Chondrocyte (in vitro differentiated cells): ENCODE data around the gene SEC16B. TPM values are rescaled to one million over a fixed set of nuclear protein-coding genes. Genes with fewer than 3 reads are reported as not detected.

Experiments used
- DNase-seq: peaks from one replicate; pipeline ENCODE4 v3.0.0; 2021; ENCODE audit warnings: mixed read lengths, low spot score
- H3K27ac Mint-ChIP-seq: one replicate; pipeline ENCODE4 v1.8.0; 2021; ENCODE audit warnings: mild to moderate bottlenecking, moderate library complexity, mixed read lengths; ENCODE audit not compliant: unreplicated experiment
- H3K27me3 Mint-ChIP-seq: 2 replicates; pipeline ENCODE4 v1.8.0; 2021; ENCODE audit warnings: low read depth, mixed read lengths
- H3K36me3 Mint-ChIP-seq: 2 replicates; pipeline ENCODE4 v1.8.0; 2021; ENCODE audit warnings: low read depth, mixed read lengths
- H3K4me1 Mint-ChIP-seq: 2 replicates; pipeline ENCODE4 v1.8.0; 2021; ENCODE audit warnings: low read depth, mild to moderate bottlenecking, mixed read lengths
- H3K4me3 Mint-ChIP-seq: one replicate; pipeline ENCODE4 v1.8.0; 2021; ENCODE audit warnings: mild to moderate bottlenecking, moderate library complexity, mixed read lengths; ENCODE audit not compliant: unreplicated experiment
- H3K9me3 Mint-ChIP-seq: 2 replicates; pipeline ENCODE4 v1.8.0; 2021; ENCODE audit warnings: low read depth, mixed read lengths
- CTCF ChIP-seq: fragments of 200-600 bp; sonication (generic); IDR thresholded peaks from 2 replicates; pipeline ENCODE4 v1.5.0; 2021; ENCODE audit warnings: antibody characterized with exemption, mild to moderate bottlenecking, moderate library complexity
- total RNA-seq: library from RNA; stranded (reverse); gene quantifications from 3 replicates; pipeline ENCODE4 v1.2.1, GENCODE V29; 2021

The SEC16B gene
- total RNA-seq, 1 donor from 2014 or later: 3.6 TPM

DNA sequence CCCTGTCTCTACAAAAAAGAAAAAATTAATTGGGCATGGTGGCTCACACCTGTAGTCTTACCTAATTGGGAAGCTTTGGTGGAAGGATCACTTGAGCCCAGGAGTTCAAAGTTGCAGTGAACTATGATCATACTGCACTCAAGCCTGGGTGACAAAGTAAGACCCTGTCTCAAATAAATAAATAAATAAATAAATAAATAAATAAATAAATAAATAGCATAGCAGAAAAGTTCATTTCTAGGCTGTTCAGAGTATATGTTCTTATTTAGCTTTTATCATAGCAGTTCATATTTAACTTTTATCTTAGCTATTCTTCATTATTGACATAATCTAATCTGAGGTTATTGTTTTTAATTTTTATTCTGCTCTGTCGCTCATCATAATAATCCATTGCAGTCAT lies 8.7 kb upstream of the SEC16B start:
- no peak overlapping the region for H3K4me3 Mint-ChIP-seq
- H3K9me3 Mint-ChIP-seq: peaks cover 2% of the 10 kb centered on the region
- no peak overlapping the region for H3K27ac Mint-ChIP-seq
- H3K36me3 Mint-ChIP-seq: peaks cover 8% of the 10 kb centered on the region
- no peaks in the 10 kb centered on the region for H3K27me3 Mint-ChIP-seq
- H3K4me1 Mint-ChIP-seq: peaks cover 28% of the 10 kb centered on the region
- DNase-seq: no peak
- no peak for TF ChIP-seq CTCF

DNA sequence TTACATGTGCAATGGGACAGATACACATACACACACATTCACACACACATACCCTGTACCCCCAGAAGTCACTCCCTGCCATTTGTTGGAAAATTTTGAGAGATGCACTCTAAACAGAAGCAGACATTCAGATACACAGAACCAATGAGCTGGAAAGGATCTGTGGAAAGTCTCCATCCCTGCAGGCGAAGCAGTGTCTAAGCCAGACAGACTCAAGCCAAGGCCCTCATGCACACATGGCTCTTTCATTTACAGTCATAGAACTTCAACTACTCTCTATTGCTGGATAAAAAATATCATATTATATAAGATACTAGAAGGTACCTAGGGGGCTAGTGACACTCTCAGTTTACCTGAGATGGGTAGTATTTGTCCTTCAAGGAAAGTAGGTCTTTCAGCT lies 7.3 kb upstream of the SEC16B start:
- H3K36me3 Mint-ChIP-seq: peaks cover 8% of the 10 kb centered on the region
- H3K4me1 Mint-ChIP-seq: peaks cover 21% of the 10 kb centered on the region
- no peak overlapping the region for H3K27ac Mint-ChIP-seq
- peaks cover 2% of the 10 kb centered on the region for H3K9me3 Mint-ChIP-seq
- DNase-seq: no peak
- TF ChIP-seq CTCF: no peak
- H3K27me3 Mint-ChIP-seq: no peaks in the 10 kb centered on the region
- H3K4me3 Mint-ChIP-seq: no peak overlapping the region

- no peak overlapping the region for H3K27ac Mint-ChIP-seq
- H3K27me3 Mint-ChIP-seq: no peaks in the 10 kb centered on the region
- H3K4me3 Mint-ChIP-seq: no peak overlapping the region
- peaks cover 16% of the 10 kb centered on the region for H3K4me1 Mint-ChIP-seq
- peaks cover 2% of the 10 kb centered on the region for H3K9me3 Mint-ChIP-seq
- peaks cover 8% of the 10 kb centered on the region for H3K36me3 Mint-ChIP-seq
- DNase-seq: no peak
- no peak for TF ChIP-seq CTCF
Observed at GRCh38 chr1:177976596-177976995, 6.7 kb upstream of the SEC16B start.

GRCh38 chr1:177975588-177976495 lies 6.0 kb upstream of the SEC16B start:
- DNase-seq: no peak
- Mint-ChIP-seq H3K36me3 (peaks cover 8% of the 10 kb centered on the region), H3K27me3 (no peaks in the 10 kb centered on the region), H3K4me1 (peaks cover 16% of the 10 kb centered on the region), H3K9me3 (peaks cover 2% of the 10 kb centered on the region), H3K4me3 (no peak overlapping the region), H3K27ac (no peak overlapping the region)
- TF ChIP-seq CTCF: no peak

DNA sequence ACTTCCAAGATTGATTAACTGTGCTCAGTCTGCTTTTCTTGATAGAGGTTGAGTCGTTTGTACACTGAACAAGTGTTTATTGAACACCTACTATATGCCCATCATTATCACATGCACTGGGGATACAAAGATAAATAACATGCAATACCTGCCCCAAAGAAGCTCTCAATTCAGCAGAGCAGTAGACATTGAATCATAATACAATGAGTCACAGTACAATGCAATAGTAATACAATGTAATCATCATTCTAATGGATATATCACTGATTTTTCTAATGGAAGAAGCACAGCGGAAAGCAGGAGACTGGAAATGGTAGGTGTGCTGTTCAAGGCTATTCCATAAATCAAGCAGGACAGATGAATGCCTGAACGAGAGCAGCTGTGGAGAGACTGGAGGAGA lies 3.7 kb upstream of the SEC16B start:
- H3K36me3 Mint-ChIP-seq: peaks cover 6% of the 10 kb centered on the region
- no peaks in the 10 kb centered on the region for H3K9me3 Mint-ChIP-seq
- H3K4me3 Mint-ChIP-seq: no peak overlapping the region
- DNase-seq: no peak
- H3K27me3 Mint-ChIP-seq: no peaks in the 10 kb centered on the region
- no peak overlapping the region for H3K27ac Mint-ChIP-seq
- no peak for TF ChIP-seq CTCF
- peaks cover 21% of the 10 kb centered on the region for H3K4me1 Mint-ChIP-seq
